Astrocyte (in vitro differentiated cells and primary cell): ENCODE measurements around the gene XPNPEP1. TPM values are rescaled to one million over a fixed set of nuclear protein-coding genes. Genes with fewer than 3 reads are reported as not detected.
A peak's percentile ranks its signal among the peaks of the same experiment; 100 is the strongest.

Experiments used
- DNase-seq: peaks from one replicate; pipeline ENCODE4 v3.0.0-alpha.2; 2010; ENCODE audit warnings: low read depth
- FAIRE-seq: peaks from 2 replicates; lab custom pipeline; 2011; peaks lifted over from hg19 to GRCh38; lab: Jason Lieb, UNC
- H2AFZ ChIP-seq: 2 replicates; pipeline ENCODE4 v1.6.0; 2012; ENCODE audit warnings: low read depth, low read length, inconsistent platforms
- H3K27ac ChIP-seq: 2 replicates; pipeline ENCODE4 v1.5.1; 2011; ENCODE audit warnings: low read depth, low read length, inconsistent platforms
- H3K27me3 ChIP-seq: 2 replicates; pipeline ENCODE4 v1.6.0; 2011; ENCODE audit warnings: low read length, inconsistent platforms; ENCODE audit not compliant: insufficient read depth
- H3K36me3 ChIP-seq: 2 replicates; pipeline ENCODE4 v1.5.1; 2011; ENCODE audit warnings: low read length, inconsistent platforms; ENCODE audit not compliant: insufficient read depth
- H3K4me1 ChIP-seq: 2 replicates; pipeline ENCODE4 v1.5.1; 2011; ENCODE audit warnings: low read length, inconsistent platforms; ENCODE audit not compliant: insufficient read depth
- H3K4me2 ChIP-seq: 2 replicates; pipeline ENCODE4 v1.6.0; 2012; ENCODE audit warnings: low read length, inconsistent platforms
- H3K4me3 ChIP-seq: 2 replicates; pipeline ENCODE4 v1.5.1; 2011; ENCODE audit warnings: low read depth, mild to moderate bottlenecking, low read length, inconsistent platforms; ENCODE audit not compliant: insufficient read depth
- H3K79me2 ChIP-seq: 2 replicates; pipeline ENCODE4 v1.6.0; 2012; ENCODE audit warnings: mild to moderate bottlenecking, low read length, inconsistent platforms; ENCODE audit not compliant: insufficient read depth
- H3K9ac ChIP-seq: 2 replicates; pipeline ENCODE4 v1.6.0; 2012; ENCODE audit warnings: mild to moderate bottlenecking, low read length, inconsistent platforms
- H3K9me3 ChIP-seq: 2 replicates; pipeline ENCODE4 v1.5.1; 2012; ENCODE audit warnings: low read depth, mild to moderate bottlenecking, low read length, inconsistent platforms; ENCODE audit not compliant: insufficient read depth
- H4K20me1 ChIP-seq: 2 replicates; pipeline ENCODE4 v1.6.0; 2012; ENCODE audit warnings: low read length, inconsistent platforms; ENCODE audit not compliant: insufficient read depth
- H3K27ac Mint-ChIP-seq: one replicate; pipeline ENCODE4 v1.8.0; 2021; ENCODE audit warnings: mild to moderate bottlenecking, mixed read lengths; ENCODE audit not compliant: unreplicated experiment
- H3K27me3 Mint-ChIP-seq: one replicate; pipeline ENCODE4 v1.8.0; 2021; ENCODE audit warnings: low read depth, mixed read lengths; ENCODE audit not compliant: unreplicated experiment
- H3K36me3 Mint-ChIP-seq: one replicate; pipeline ENCODE4 v1.8.0; 2021; ENCODE audit warnings: low read depth, mixed read lengths; ENCODE audit not compliant: unreplicated experiment
- H3K4me1 Mint-ChIP-seq: one replicate; pipeline ENCODE4 v1.8.0; 2021; ENCODE audit warnings: low read depth, mixed read lengths; ENCODE audit not compliant: unreplicated experiment
- H3K4me3 Mint-ChIP-seq: one replicate; pipeline ENCODE4 v1.8.0; 2021; ENCODE audit warnings: mild to moderate bottlenecking, moderate library complexity, mixed read lengths; ENCODE audit not compliant: unreplicated experiment
- H3K9me3 Mint-ChIP-seq: one replicate; pipeline ENCODE4 v1.8.0; 2021; ENCODE audit warnings: mild to moderate bottlenecking, mixed read lengths; ENCODE audit not compliant: unreplicated experiment
- EZH2 ChIP-seq: IDR thresholded peaks from 2 replicates; pipeline ENCODE4 v1.6.1; 2012; ENCODE audit warnings: mild to moderate bottlenecking, low read length, inconsistent platforms; ENCODE audit not compliant: insufficient read depth
- total RNA-seq: library from RNA; stranded (reverse); gene quantifications from 2 replicates; pipeline ENCODE4 v1.2.1, GENCODE V29; 2021
- TF ChIP-seq, protein P1 (sequence below): IDR thresholded peaks from 2 replicates; pipeline ENCODE4 v1.5.1; 2011; ENCODE audit warnings: low read depth, mild to moderate bottlenecking, inconsistent platforms, low read length, moderate library complexity; ENCODE audit not compliant: insufficient read depth

The XPNPEP1 gene
- total RNA-seq, 1 donor from 2014 or later = 100 TPM

DNA sequence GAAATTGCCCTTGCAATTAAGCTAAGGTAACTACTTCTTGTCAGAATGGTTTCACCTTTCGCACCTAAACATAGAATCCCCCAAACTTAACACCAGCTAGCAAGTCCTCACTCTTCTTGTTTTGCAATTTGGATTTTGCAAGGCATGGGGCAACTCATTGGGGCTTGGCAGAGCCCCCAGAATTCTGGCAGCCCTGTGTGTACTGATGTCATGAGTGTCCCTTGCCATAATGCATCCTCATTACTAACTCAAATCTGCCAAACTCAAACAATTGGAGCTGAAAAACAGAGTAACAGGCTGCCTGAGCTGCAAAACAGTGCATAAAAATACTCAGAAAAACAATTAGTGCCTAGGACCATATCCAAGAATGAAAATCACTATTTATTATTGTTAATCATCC, 7.9 kb upstream of the XPNPEP1 start:
- Histone ChIP-seq H3K36me3 (no peaks in the 10 kb centered on the region), H3K27me3 (no peaks in the 10 kb centered on the region), H3K27ac (no peak overlapping the region), H3K4me2 (no peak overlapping the region), H3K9ac (no peak overlapping the region), H3K4me3 (no peak overlapping the region), H3K4me1 (peaks cover 5% of the 10 kb centered on the region), H3K79me2 (no peaks in the 10 kb centered on the region), H4K20me1 (no peaks in the 10 kb centered on the region), H3K9me3 (no peaks in the 10 kb centered on the region), H2AFZ (no peak overlapping the region)
- Mint-ChIP-seq H3K4me3 (no peak overlapping the region), H3K27me3 (no peaks in the 10 kb centered on the region), H3K27ac (no peak overlapping the region), H3K9me3 (no peaks in the 10 kb centered on the region), H3K36me3 (no peaks in the 10 kb centered on the region), H3K4me1 (peaks cover 13% of the 10 kb centered on the region)
- TF ChIP-seq EZH2 = no peak
- TF ChIP-seq, protein P1, sequence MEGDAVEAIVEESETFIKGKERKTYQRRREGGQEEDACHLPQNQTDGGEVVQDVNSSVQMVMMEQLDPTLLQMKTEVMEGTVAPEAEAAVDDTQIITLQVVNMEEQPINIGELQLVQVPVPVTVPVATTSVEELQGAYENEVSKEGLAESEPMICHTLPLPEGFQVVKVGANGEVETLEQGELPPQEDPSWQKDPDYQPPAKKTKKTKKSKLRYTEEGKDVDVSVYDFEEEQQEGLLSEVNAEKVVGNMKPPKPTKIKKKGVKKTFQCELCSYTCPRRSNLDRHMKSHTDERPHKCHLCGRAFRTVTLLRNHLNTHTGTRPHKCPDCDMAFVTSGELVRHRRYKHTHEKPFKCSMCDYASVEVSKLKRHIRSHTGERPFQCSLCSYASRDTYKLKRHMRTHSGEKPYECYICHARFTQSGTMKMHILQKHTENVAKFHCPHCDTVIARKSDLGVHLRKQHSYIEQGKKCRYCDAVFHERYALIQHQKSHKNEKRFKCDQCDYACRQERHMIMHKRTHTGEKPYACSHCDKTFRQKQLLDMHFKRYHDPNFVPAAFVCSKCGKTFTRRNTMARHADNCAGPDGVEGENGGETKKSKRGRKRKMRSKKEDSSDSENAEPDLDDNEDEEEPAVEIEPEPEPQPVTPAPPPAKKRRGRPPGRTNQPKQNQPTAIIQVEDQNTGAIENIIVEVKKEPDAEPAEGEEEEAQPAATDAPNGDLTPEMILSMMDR = no peak
- FAIRE-seq = no peak
- DNase-seq = no peak

DNA sequence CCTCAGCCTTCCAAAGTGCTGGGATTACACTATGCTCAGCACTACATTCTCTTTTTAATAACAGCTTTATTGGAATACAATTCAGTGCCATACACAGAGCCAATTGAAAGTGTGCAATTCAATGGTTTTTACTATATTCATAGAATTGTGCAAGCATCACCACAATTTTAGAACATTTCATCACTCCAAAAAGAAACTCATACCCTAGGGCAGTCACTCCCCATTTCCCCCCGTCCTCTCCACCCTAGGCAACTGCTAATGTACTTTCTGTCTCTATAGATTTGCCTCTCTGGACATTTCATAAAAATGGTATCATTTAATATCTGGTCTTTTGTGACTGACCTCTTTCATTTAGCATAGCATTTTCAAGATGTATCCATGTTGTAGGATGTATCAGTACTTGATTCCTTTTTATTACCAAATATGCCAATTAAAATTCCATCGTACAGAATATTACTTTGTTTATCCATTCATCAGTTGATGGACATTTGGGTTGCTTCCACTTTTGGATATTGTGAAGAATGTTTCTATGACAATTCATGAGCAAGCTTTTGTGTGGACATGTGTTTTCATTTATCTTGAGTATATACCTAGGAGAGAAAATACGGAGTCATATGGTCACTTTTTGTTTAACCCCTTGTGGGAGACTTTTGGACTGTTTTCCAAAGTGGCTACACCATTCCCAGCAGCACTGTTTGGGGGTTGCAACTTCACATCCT, 6.3 kb upstream of the XPNPEP1 start:
- no peaks in the 10 kb centered on the region for H3K27me3 ChIP-seq
- no peaks in the 10 kb centered on the region for H3K36me3 ChIP-seq
- no peak overlapping the region for H3K4me3 ChIP-seq
- TF ChIP-seq, protein P1 = no peak
- no peak for TF ChIP-seq EZH2
- H3K27ac Mint-ChIP-seq = no peak overlapping the region
- H3K36me3 Mint-ChIP-seq = no peaks in the 10 kb centered on the region
- DNase-seq (peak; percentile 44), FAIRE-seq (no peak)
- H3K27ac ChIP-seq = no peak overlapping the region
- no peaks in the 10 kb centered on the region for H3K79me2 ChIP-seq
- H4K20me1 ChIP-seq = no peaks in the 10 kb centered on the region
- H3K9me3 Mint-ChIP-seq = no peaks in the 10 kb centered on the region
- H3K9ac ChIP-seq = no peak overlapping the region
- H3K27me3 Mint-ChIP-seq = no peaks in the 10 kb centered on the region
- no peak overlapping the region for H3K4me3 Mint-ChIP-seq
- peaks cover 4% of the 10 kb centered on the region for H3K4me1 Mint-ChIP-seq
- no peaks in the 10 kb centered on the region for H3K9me3 ChIP-seq
- no peak overlapping the region for H2AFZ ChIP-seq
- no peaks in the 10 kb centered on the region for H3K4me1 ChIP-seq
- peak overlapping the region; percentile 8 for H3K4me2 ChIP-seq

DNA sequence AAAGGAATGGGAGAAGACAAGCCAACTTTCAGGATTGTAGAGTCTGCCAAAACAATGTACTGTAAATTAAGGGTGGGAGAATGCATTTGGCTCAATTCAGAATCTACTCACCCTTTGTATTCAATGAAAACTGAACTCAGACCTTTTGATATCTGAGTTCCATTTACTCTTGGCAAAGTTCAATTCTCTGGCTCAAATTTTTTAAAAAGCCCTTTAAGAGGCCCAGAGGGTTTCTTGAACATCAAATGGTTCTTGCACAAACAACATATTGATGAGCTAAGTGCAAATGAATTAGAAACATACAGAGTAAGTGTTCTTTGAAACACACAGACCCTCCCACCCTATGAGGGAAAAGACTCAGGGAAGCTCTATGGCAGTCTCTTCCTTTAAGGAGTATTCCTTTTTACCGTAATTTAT, 5.2 kb upstream of the XPNPEP1 start:
- H4K20me1 ChIP-seq = no peaks in the 10 kb centered on the region
- no peak overlapping the region for H3K4me3 ChIP-seq
- DNase-seq (no peak), FAIRE-seq (no peak)
- no peak overlapping the region for H3K9ac ChIP-seq
- no peaks in the 10 kb centered on the region for H3K9me3 ChIP-seq
- Mint-ChIP-seq H3K27ac (no peak overlapping the region), H3K27me3 (no peaks in the 10 kb centered on the region), H3K9me3 (no peaks in the 10 kb centered on the region), H3K4me3 (no peak overlapping the region), H3K4me1 (no peaks in the 10 kb centered on the region), H3K36me3 (no peaks in the 10 kb centered on the region)
- TF ChIP-seq EZH2 = no peak
- TF ChIP-seq, protein P1 = no peak
- H2AFZ ChIP-seq = no peak overlapping the region
- H3K27ac ChIP-seq = no peak overlapping the region
- no peaks in the 10 kb centered on the region for H3K27me3 ChIP-seq
- H3K4me1 ChIP-seq = peaks cover 3% of the 10 kb centered on the region
- no peak overlapping the region for H3K4me2 ChIP-seq
- no peaks in the 10 kb centered on the region for H3K36me3 ChIP-seq
- no peaks in the 10 kb centered on the region for H3K79me2 ChIP-seq
